Measurements from ENCODE around the gene DBT. TPM values are rescaled to one million over a fixed set of nuclear protein-coding genes. Genes with fewer than 3 reads are reported as not detected.
"Not testable (repeated sequence)": the region's sequence is repeated elsewhere in the genome, so short reads cannot be mapped to it uniquely, and the experiment has no call there.

Gene DBT
- total and polyA plus RNA-seq, 2 experiments from 2014 or later = 5.3 to 6.4 TPM

GRCh38 chr1:100239961-100240360 lies 9.7 kb downstream of the DBT start:
- Histone ChIP-seq H3K9ac (no peak overlapping the region), H3K4me1 (ENCODE audit: insufficient read depth) (no peaks in the 10 kb centered on the region), H3F3A (ENCODE audit: insufficient read depth) (no peaks in the 10 kb centered on the region), H3K27ac (no peak overlapping the region), H3K4me2 (ENCODE audit: unreplicated experiment) (no peak overlapping the region), H2AFZ (no peak overlapping the region), H3K4me3 (no peak overlapping the region), H3K79me2 (ENCODE audit: insufficient read depth) (peaks cover 45% of the 10 kb centered on the region), H3K9me2 (ENCODE audit: insufficient read depth) (no peaks in the 10 kb centered on the region), H3K27me3 (replicated peaks; ENCODE audit: insufficient read depth) (no peaks in the 10 kb centered on the region), H3K36me3 (ENCODE audit: low read depth) (0 out of 2 replicates have a peak, but pooled peaks cover 11% of the 10 kb centered on the region), H4K20me1 (ENCODE audit: insufficient read depth) (no peaks in the 10 kb centered on the region), H3K9me3 (ENCODE audit: low read depth) (no peaks in the 10 kb centered on the region)
- in situ Hi-C loops (cut with MboI) = no loop called here
- TF ChIP-seq EZH2phosphoT487 (IDR thresholded peaks at IDR 0.05; ENCODE audit: insufficient read depth, low read depth) (no peak), EZH2 (IDR thresholded peaks at IDR 0.05; ENCODE audit: insufficient read depth, poor library complexity, severe bottlenecking) (no peak)
- no peak for DNase-seq

DNA sequence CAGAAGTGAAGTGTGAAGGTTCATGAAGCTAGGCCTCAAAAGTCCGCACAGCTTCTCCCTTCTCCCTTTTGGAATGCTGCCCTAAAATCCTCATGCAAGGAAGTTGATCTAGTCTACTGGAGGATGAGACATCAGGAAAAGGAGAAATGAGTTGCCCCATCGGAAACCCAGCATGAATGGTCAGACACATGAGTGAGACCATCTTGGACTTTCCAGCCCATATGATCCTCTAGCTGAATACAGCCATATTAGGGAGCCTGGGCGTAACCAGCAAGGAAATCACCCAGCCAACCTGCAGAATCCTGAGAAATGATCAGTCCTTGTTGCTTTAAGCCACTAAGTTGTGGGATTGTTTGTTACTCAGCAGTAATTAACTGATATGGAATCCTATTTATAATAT lies 12.5 kb downstream of the DBT start:
- H3K27ac ChIP-seq = no peak overlapping the region
- no peak overlapping the region for H3K9ac ChIP-seq
- H3K4me1 ChIP-seq (ENCODE audit: insufficient read depth) = no peaks in the 10 kb centered on the region
- no peaks in the 10 kb centered on the region for H4K20me1 ChIP-seq (ENCODE audit: insufficient read depth)
- no peak overlapping the region for H2AFZ ChIP-seq
- no peaks in the 10 kb centered on the region for H3K9me2 ChIP-seq (ENCODE audit: insufficient read depth)
- in situ Hi-C loops (cut with MboI) = no loop called here
- H3F3A ChIP-seq (ENCODE audit: insufficient read depth) = no peaks in the 10 kb centered on the region
- TF ChIP-seq EZH2 (IDR thresholded peaks at IDR 0.05; ENCODE audit: insufficient read depth, poor library complexity, severe bottlenecking) = no peak
- TF ChIP-seq EZH2phosphoT487 (IDR thresholded peaks at IDR 0.05; ENCODE audit: insufficient read depth, low read depth) = no peak
- H3K27me3 ChIP-seq (replicated peaks; ENCODE audit: insufficient read depth) = no peaks in the 10 kb centered on the region
- no peak overlapping the region for H3K4me3 ChIP-seq
- peaks cover 15% of the 10 kb centered on the region; the same call in 1 of the 2 replicates for H3K36me3 ChIP-seq (ENCODE audit: low read depth)
- H3K9me3 ChIP-seq (ENCODE audit: low read depth) = no peaks in the 10 kb centered on the region
- peaks cover 17% of the 10 kb centered on the region; the same call in 1 of the 2 replicates for H3K79me2 ChIP-seq (ENCODE audit: insufficient read depth)
- H3K4me2 ChIP-seq (ENCODE audit: unreplicated experiment) = no peak overlapping the region
- 97 to 100% methylated on average over 3 of the region's 3 CpGs for WGBS, 2 experiments (ENCODE audit: low coverage in 1 of 2, low lambda C conversion rate in 2 of 2, missing lambda C conversion rate in 2 of 2)
- DNase-seq = no peak

- H3K4me2 ChIP-seq (ENCODE audit: unreplicated experiment) = no peak overlapping the region
- no peaks in the 10 kb centered on the region for H4K20me1 ChIP-seq (ENCODE audit: insufficient read depth)
- H3K27ac ChIP-seq = no peak overlapping the region
- H3K79me2 ChIP-seq (ENCODE audit: insufficient read depth) = no peaks in the 10 kb centered on the region
- peaks cover 25% of the 10 kb centered on the region for H3K36me3 ChIP-seq (ENCODE audit: low read depth)
- H3K9me2 ChIP-seq (ENCODE audit: insufficient read depth) = no peaks in the 10 kb centered on the region
- no peaks in the 10 kb centered on the region for H3K4me1 ChIP-seq (ENCODE audit: insufficient read depth)
- no peaks in the 10 kb centered on the region for H3K27me3 ChIP-seq (replicated peaks; ENCODE audit: insufficient read depth)
- 40 to 50% methylated on average over 1 of the region's 1 CpG for WGBS, 2 experiments (ENCODE audit: low coverage in 1 of 2, low lambda C conversion rate in 2 of 2, missing lambda C conversion rate in 2 of 2)
- H3F3A ChIP-seq (ENCODE audit: insufficient read depth) = no peaks in the 10 kb centered on the region
- H3K4me3 ChIP-seq = no peak overlapping the region
- peak; percentile 23 for DNase-seq
- no peak for TF ChIP-seq EZH2phosphoT487 (IDR thresholded peaks at IDR 0.05; ENCODE audit: insufficient read depth, low read depth)
- no peak for TF ChIP-seq EZH2 (IDR thresholded peaks at IDR 0.05; ENCODE audit: insufficient read depth, poor library complexity, severe bottlenecking)
- H3K9me3 ChIP-seq (ENCODE audit: low read depth) = no peaks in the 10 kb centered on the region
- in situ Hi-C loops (cut with MboI) = no loop called here
- H3K9ac ChIP-seq = no peak overlapping the region
- no peak overlapping the region for H2AFZ ChIP-seq
Measured at GRCh38 chr1:100234432-100234831, 15.2 kb downstream of the DBT start.

DNA sequence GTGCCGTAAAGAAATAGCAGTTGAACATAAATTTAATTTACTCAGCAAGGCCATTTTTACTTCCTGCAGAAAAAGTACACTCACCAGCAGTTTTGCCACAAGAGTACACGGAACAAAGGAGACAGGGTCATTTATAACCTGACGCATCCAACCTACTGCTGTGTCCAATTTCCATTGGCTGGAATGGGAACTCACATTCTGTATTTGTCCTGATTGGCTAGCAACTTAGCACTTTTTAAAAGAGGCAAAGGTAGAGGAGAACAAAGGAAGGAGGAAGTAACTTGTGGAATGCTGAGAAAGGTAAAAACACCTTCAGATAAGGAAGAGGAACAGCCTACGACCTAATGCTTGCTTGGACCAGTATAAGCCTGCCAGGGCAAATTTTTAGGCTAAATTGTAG lies 16.1 kb downstream of the DBT start:
- in situ Hi-C loops (cut with MboI); H3K9ac ChIP-seq; H3K4me3 ChIP-seq; H3K9me3 ChIP-seq (ENCODE audit: low read depth); H4K20me1 ChIP-seq (ENCODE audit: insufficient read depth); H3K4me1 ChIP-seq (ENCODE audit: insufficient read depth); H3K27ac ChIP-seq; DNase-seq; H3F3A ChIP-seq (ENCODE audit: insufficient read depth); H3K4me2 ChIP-seq (ENCODE audit: unreplicated experiment); H2AFZ ChIP-seq; H3K27me3 ChIP-seq (replicated peaks; ENCODE audit: insufficient read depth); H3K79me2 ChIP-seq (ENCODE audit: insufficient read depth); H3K9me2 ChIP-seq (ENCODE audit: insufficient read depth): not testable (repeated sequence)
- WGBS, 2 experiments (ENCODE audit: low coverage in 1 of 2, low lambda C conversion rate in 2 of 2, missing lambda C conversion rate in 2 of 2) = 80 to 85% methylated on average over 4 of the region's 4 CpGs
- peaks cover 25% of the 10 kb centered on the region for H3K36me3 ChIP-seq (ENCODE audit: low read depth)

DNA sequence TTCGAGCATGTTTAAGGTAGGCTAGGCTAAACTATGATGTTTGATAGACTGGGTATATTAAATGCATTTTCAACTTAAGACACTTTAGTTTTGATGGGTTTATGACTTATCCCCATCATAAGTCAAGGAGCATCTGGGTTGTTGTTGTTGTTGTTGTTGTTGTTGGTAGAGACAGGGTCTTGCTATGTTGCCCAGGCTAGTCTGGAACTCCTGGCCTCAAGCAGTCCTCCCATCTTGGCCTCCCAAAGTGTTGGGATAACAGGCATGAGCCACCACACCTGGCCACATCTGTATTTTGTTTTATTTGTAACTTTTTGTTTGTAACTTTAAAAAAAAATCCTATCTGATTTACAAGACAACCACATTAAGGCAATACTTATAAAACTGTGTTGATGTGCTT lies 17.5 kb downstream of the DBT start:
- no peak overlapping the region for H3K27ac ChIP-seq
- no peak overlapping the region for H3K4me3 ChIP-seq
- no peaks in the 10 kb centered on the region for H3K9me2 ChIP-seq (ENCODE audit: insufficient read depth)
- no peaks in the 10 kb centered on the region for H3K79me2 ChIP-seq (ENCODE audit: insufficient read depth)
- H3K4me2 ChIP-seq (ENCODE audit: unreplicated experiment) = no peak overlapping the region
- in situ Hi-C loops (cut with MboI) = no loop called here
- no peaks in the 10 kb centered on the region for H3F3A ChIP-seq (ENCODE audit: insufficient read depth)
- DNase-seq = no peak
- H3K9me3 ChIP-seq (ENCODE audit: low read depth) = no peaks in the 10 kb centered on the region
- no peaks in the 10 kb centered on the region for H3K4me1 ChIP-seq (ENCODE audit: insufficient read depth)
- no peak overlapping the region for H2AFZ ChIP-seq
- H3K36me3 ChIP-seq (ENCODE audit: low read depth) = peaks cover 25% of the 10 kb centered on the region
- H3K27me3 ChIP-seq (replicated peaks; ENCODE audit: insufficient read depth) = no peaks in the 10 kb centered on the region
- no peaks in the 10 kb centered on the region for H4K20me1 ChIP-seq (ENCODE audit: insufficient read depth)
- 98 to 100% methylated on average over 1 of the region's 1 CpG for WGBS, 2 experiments (ENCODE audit: low coverage in 1 of 2, low lambda C conversion rate in 2 of 2, missing lambda C conversion rate in 2 of 2)
- TF ChIP-seq EZH2phosphoT487 (IDR thresholded peaks at IDR 0.05; ENCODE audit: insufficient read depth, low read depth) (no peak), EZH2 (IDR thresholded peaks at IDR 0.05; ENCODE audit: insufficient read depth, poor library complexity, severe bottlenecking) (no peak)
- H3K9ac ChIP-seq = no peak overlapping the region

Measured in GM23248 (cell line).